Activated CD8-positive, alpha-beta memory T cell treated with anti-CD3 and anti-CD28 coated beads, Interleukin-2, amount 50 U/mL, for 4 hours (primary cell): ENCODE results near the gene ING5.
"Not testable (repeated sequence)": the region's sequence is repeated elsewhere in the genome, so short reads cannot be mapped to it uniquely, and the experiment has no call there.

Source experiments
- DNase-seq: peaks from one replicate; pipeline ENCODE4 v3.0.0-alpha.2; 2020

ING5 gene

DNA sequence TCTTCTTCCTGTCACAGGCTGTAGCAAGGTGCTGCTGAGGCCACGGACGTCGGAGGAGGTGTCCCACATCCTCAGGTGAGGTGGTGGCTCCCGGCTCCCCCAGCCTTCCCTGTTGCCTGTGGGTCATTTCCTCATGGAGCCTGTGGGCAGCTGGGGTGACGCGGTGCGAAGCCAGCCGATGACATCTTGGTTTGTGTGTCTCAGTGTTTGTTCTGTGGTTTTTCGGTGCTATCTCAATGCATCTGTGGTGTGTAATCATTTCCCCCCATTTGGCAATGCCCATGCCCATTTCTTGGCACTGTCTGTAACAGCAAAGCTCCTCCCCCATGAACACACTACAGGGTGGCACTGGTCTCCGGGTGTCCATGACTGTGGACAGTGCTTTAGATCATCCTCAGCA, 39.2 kb downstream of the ING5 start:
- DNase-seq = no peak

DNA sequence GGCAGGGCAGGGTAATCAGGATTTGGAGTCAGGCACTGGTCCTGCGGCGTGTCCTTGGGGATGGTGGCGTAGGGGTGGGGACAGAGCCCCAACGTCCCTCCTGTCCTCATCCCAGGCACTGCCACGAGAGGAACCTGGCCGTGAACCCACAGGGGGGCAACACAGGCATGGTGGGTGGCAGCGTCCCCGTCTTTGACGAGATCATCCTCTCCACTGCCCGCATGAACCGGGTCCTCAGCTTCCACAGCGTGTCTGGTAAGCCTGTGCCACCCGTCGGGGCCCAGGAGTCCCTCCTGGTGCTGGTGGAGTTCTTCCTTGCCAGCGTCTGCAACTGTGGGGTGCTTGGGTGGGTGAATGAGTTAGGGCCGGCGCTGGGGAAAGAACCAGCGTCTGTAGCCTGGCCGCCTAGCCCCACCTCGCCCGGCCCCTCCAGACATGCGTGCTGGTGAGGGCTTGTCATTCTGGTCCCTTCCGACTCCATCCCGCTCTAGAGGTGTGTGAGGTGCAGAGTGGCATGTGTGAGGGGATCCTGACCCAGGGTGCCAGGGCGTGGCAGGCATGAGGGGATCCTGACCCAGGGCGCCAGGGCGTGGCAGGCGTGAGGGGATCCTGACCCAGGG, 40.6 kb downstream of the ING5 start:
- DNase-seq = no peak

- DNase-seq = not testable (repeated sequence)
Measured at GRCh38 chr2:241743008-241743407, 41.2 kb downstream of the ING5 start.

DNA sequence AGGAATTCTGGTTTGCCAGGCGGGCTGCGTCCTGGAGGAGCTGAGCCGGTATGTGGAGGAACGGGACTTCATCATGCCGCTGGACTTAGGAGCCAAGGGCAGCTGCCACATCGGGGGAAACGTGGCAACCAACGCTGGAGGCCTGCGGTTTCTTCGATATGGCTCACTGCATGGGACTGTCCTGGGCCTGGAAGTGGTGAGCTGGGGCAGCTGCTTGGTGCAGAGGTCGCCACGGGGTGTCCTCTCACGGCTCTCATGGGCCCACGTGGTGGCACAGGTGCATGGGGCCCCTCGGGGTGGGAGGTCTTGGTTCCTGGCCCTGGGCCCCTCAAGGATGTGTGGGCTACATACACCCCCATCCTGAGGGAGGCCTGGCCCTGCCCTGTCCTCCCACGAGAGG, 41.8 kb downstream of the ING5 start:
- no peak for DNase-seq

- DNase-seq = no peak
Measured at GRCh38 chr2:241744028-241744754, 42.4 kb downstream of the ING5 start.

DNA sequence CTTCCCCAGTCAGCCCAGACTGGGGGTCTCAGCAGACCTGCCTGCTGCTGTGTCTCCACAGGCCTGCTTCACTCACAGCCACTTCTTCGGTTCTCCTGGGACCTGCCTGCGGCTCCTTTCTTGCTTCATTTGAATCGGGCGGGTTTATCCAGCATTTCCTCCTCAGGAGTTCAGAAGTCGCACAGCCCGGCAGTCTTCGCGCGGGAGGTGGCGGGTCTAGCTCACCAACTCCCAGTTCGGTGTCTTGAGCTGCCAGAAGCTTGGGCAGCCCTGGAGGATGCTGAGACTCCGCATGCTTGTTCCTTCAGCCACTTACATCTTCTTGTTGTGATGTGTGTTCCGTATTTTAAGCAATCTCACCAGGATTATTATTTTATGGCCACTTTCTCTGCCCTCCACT, 43.4 kb downstream of the ING5 start:
- no peak for DNase-seq

DNA sequence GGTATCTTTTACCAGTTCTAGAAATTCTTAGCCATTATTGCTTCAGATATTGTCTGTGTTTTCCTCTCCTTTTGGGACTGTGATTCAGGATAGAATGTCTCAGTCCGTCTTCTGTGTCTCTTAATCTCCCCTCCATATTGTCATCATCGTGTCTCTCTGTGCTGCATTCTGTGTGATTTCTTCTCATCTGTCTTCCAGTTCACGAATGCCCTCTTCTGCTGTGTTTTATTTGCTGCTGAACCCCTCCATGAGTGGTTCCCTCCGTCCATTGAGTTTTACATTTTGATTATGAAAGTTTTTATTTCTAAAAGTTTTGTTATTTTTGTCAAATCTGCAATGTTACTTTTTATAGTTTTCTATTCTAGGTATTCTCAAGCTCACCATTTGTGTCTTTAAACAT, 44.2 kb downstream of the ING5 start:
- no peak for DNase-seq

DNA sequence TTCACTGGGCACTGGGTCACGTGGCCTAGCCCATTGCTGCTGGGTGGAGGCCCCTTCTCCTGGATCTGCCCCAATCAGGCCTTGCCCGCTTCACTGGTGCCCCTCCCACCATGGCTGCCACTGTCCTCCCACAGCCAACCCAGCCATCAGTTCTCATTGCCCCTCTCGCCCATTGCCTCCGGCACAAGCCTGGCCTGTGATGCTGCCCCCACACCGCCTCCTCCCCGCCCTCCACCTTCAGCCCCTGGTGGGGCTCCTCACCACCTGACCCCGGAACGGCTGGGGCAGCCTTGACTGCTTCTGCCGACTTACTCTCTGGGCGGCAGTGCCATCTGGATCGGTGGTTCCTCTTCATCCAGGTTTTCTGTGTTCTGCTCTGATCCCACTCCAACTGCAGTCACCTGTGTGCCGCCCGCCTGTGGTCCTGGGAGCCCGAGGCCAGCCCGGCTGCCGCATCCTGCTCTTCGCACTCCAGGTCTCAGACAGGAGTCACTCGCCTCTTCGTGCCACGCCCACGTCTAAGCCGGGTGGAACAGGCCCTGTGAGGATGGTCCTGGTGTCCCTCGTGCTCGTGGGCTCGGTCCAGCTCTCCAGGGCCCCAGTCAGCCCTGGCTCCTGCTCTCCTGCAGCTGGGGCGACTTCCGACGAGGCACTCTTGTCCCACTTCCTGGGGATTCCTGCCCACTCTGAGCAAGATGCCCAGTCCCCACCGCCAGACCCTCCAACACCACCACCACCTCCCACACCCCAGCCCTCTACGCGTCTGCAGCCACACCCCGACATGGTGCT, 46.8 kb downstream of the ING5 start:
- no peak for DNase-seq

- DNase-seq = no peak
Measured at GRCh38 chr2:241750076-241750840, 48.4 kb downstream of the ING5 start.

- no peak for DNase-seq
Measured at GRCh38 chr2:241751152-241751551, 49.3 kb downstream of the ING5 start.

GRCh38 chr2:241751776-241752175, 49.9 kb downstream of the ING5 start:
- DNase-seq = no peak

DNA sequence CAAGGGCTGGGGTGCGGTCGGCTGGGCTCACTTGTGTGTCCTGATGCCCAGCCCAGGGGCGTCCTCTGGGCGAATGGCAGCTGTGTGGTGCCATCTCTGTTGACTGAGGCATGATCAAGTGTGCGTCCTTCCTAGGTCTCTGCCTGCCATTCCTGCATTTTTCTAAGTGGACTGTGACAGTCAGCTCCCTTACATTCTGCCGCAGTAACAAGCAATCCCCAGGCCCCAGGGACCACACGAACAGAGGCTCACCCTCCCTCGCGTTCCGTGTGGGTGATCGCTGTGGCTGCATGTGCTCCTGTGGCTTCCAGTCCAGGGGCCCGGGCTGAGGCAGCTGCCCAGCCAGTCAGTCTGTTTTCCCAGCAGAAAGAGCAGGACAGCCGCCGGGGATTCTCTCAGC, 50.4 kb downstream of the ING5 start:
- no peak for DNase-seq

DNA sequence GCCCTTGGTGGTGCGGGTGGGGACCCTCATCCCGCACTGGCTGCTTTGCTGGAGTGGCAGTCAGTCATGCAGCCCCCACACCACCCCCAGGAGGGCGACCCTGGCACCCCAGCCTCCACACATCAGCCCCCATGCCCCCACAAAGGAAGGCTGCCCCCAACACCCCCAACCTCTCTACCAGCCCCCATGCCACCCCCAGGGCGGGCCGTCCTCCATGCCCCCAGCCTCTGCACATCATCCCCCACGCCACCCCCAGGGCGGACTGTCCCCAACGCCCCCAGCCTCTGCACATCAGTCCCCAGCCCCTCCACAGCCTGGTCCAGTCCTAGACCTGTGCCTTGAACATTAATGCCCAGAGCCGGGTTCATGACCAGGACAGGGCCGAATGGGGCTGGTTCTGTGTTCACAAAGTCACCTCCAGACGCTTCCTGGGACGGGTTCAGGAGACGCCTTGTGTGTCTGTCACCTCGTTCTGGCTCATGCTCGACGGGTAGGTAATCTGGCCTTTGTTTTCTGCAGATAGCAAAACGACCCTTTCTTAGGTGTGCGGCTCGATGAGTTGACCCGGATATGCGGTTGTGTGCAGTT, 50.9 kb downstream of the ING5 start:
- DNase-seq = no peak

GRCh38 chr2:241753493-241753892, 51.7 kb downstream of the ING5 start:
- DNase-seq = no peak

GRCh38 chr2:241754042-241754441, 52.2 kb downstream of the ING5 start:
- no peak for DNase-seq

GRCh38 chr2:241755166-241755565, 53.3 kb downstream of the ING5 start:
- DNase-seq = no peak

GRCh38 chr2:241755777-241756176, 53.9 kb downstream of the ING5 start:
- no peak for DNase-seq

DNA sequence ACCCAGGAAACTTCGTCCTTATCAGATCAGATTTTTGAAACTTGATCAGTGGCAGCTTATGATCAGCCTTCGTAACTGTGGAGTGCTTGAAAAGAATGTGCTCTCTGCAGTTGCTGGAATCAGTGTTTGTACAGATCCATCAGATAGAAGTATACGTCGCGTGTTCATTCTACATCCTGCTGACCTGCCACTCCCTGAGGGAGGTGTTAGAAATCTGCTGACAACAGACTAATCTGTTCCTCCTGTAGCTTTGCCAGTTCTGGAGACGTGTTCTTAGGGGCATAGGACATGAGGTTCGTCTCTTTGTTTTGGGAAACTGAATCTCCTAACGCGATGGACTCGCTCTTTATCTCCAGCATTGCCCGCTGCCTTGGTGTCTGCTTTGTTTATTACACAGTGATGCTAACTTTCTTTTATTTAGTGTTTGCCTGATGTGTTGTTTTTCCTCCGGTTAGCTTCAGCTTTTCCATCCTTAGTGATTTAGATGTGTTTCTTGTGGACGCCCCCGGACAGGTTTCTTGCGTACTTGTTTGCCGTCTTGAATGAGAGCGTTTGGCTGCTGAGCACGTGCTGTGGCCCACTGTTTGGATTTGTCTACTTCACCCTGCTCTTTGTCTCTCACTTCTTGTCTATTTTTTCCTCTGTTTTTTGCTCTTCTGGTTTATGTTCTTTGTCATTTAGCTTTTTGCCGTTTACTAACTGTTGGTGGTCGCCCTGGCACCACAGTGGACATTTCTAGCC, 57.4 kb downstream of the ING5 start:
- DNase-seq = no peak

- DNase-seq = not testable (repeated sequence)
Measured at GRCh38 chr2:241759893-241760292, 58.1 kb downstream of the ING5 start.

GRCh38 chr2:241760301-241760771, 58.5 kb downstream of the ING5 start:
- DNase-seq = peak; percentile 9

GRCh38 chr2:241762321-241762932, 60.6 kb downstream of the ING5 start:
- DNase-seq = peak; percentile 12
